ENCODE measurements around the gene TTC23.

The TTC23 gene

GRCh38 chr15:99120050-99120777 lies 129.2 kb downstream of the TTC23 start:
- Histone ChIP-seq H3K27me3 (ENCODE audit: insufficient read depth, poor library complexity, severe bottlenecking) (no peaks in the 10 kb centered on the region), H3K36me3 (ENCODE audit: low read depth) (no peaks in the 10 kb centered on the region), H3K9me3 (ENCODE audit: severe bottlenecking) (no peaks in the 10 kb centered on the region), H3K27ac (ENCODE audit: poor library complexity, severe bottlenecking) (no peak overlapping the region), H3K4me1 (ENCODE audit: insufficient read depth, poor library complexity, severe bottlenecking) (peaks cover 13% of the 10 kb centered on the region), H3K4me3 (ENCODE audit: severe bottlenecking) (no peak overlapping the region)
- DNase-seq (ENCODE audit: low spot score) (peak; percentile 42), ATAC-seq (ENCODE audit: low read depth) (no peak)
- TF ChIP-seq CTCF (IDR thresholded peaks at IDR 0.05; ENCODE audit: poor library complexity, severe bottlenecking), result no peak

GRCh38 chr15:99118801-99119546 lies 130.4 kb downstream of the TTC23 start:
- H3K27ac ChIP-seq (ENCODE audit: poor library complexity, severe bottlenecking), result no peak overlapping the region
- H3K36me3 ChIP-seq (ENCODE audit: low read depth), result no peaks in the 10 kb centered on the region
- H3K4me1 ChIP-seq (ENCODE audit: insufficient read depth, poor library complexity, severe bottlenecking), result peaks cover 6% of the 10 kb centered on the region
- TF ChIP-seq CTCF (IDR thresholded peaks at IDR 0.05; ENCODE audit: poor library complexity, severe bottlenecking), result no peak
- H3K4me3 ChIP-seq (ENCODE audit: severe bottlenecking), result no peak overlapping the region
- ATAC-seq (ENCODE audit: low read depth) (no peak), DNase-seq (ENCODE audit: low spot score) (peak; percentile 67)
- H3K27me3 ChIP-seq (ENCODE audit: insufficient read depth, poor library complexity, severe bottlenecking), result no peaks in the 10 kb centered on the region
- no peaks in the 10 kb centered on the region for H3K9me3 ChIP-seq (ENCODE audit: severe bottlenecking)

- H3K27me3 ChIP-seq (ENCODE audit: insufficient read depth, poor library complexity, severe bottlenecking), result no peaks in the 10 kb centered on the region
- H3K4me3 ChIP-seq (ENCODE audit: severe bottlenecking), result no peak overlapping the region
- H3K36me3 ChIP-seq (ENCODE audit: low read depth), result no peaks in the 10 kb centered on the region
- no peak for DNase-seq (ENCODE audit: low spot score)
- no peaks in the 10 kb centered on the region for H3K9me3 ChIP-seq (ENCODE audit: severe bottlenecking)
- ATAC-seq (ENCODE audit: low read depth), result no peak
- no peak for TF ChIP-seq CTCF (IDR thresholded peaks at IDR 0.05; ENCODE audit: poor library complexity, severe bottlenecking)
- H3K27ac ChIP-seq (ENCODE audit: poor library complexity, severe bottlenecking), result no peak overlapping the region
- H3K4me1 ChIP-seq (ENCODE audit: insufficient read depth, poor library complexity, severe bottlenecking), result peaks cover under 1% of the 10 kb centered on the region
Measured at GRCh38 chr15:99118258-99118632, 131.1 kb downstream of the TTC23 start.

GRCh38 chr15:99117563-99118257 lies 131.7 kb downstream of the TTC23 start:
- H3K27ac ChIP-seq (ENCODE audit: poor library complexity, severe bottlenecking), result no peak overlapping the region
- peak; percentile 66 for DNase-seq (ENCODE audit: low spot score)
- no peaks in the 10 kb centered on the region for H3K9me3 ChIP-seq (ENCODE audit: severe bottlenecking)
- H3K4me3 ChIP-seq (ENCODE audit: severe bottlenecking), result no peak overlapping the region
- no peaks in the 10 kb centered on the region for H3K36me3 ChIP-seq (ENCODE audit: low read depth)
- no peak for TF ChIP-seq CTCF (IDR thresholded peaks at IDR 0.05; ENCODE audit: poor library complexity, severe bottlenecking)
- ATAC-seq (ENCODE audit: low read depth), result no peak
- no peaks in the 10 kb centered on the region for H3K4me1 ChIP-seq (ENCODE audit: insufficient read depth, poor library complexity, severe bottlenecking)
- no peaks in the 10 kb centered on the region for H3K27me3 ChIP-seq (ENCODE audit: insufficient read depth, poor library complexity, severe bottlenecking)
